ENCODE data around the gene BRI3. TPM values are rescaled to one million over a fixed set of nuclear protein-coding genes. Genes with fewer than 3 reads are reported as not detected.

The BRI3 gene
- total RNA-seq, 1 donor from 2014 or later = 516 TPM

DNA sequence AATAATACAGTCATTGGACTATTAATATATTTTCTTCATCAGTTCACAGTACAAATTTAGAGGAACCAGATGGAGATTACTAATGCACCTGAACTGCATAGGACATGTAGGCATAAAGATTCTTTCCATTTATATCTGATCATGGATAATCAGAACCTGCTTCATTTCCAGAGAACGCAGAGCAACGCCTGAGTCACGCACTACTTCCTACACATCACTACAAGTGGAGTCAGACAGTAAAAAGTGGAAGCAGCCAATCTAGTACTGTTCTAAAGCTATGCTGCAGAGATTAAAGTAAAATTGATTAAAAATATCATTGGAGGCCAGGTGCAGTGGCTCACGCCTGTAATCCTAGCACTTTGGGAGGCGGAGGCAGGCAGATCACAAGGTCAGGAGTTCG is 43.3 kb downstream of the BRI3 start:
- H3K27me3 ChIP-seq (ENCODE audit: low read depth) = no peaks in the 10 kb centered on the region
- no peak overlapping the region for H3K27ac ChIP-seq
- no peaks in the 10 kb centered on the region for H3K36me3 ChIP-seq
- H3K4me3 ChIP-seq = no peak overlapping the region
- TF ChIP-seq, protein P1, sequence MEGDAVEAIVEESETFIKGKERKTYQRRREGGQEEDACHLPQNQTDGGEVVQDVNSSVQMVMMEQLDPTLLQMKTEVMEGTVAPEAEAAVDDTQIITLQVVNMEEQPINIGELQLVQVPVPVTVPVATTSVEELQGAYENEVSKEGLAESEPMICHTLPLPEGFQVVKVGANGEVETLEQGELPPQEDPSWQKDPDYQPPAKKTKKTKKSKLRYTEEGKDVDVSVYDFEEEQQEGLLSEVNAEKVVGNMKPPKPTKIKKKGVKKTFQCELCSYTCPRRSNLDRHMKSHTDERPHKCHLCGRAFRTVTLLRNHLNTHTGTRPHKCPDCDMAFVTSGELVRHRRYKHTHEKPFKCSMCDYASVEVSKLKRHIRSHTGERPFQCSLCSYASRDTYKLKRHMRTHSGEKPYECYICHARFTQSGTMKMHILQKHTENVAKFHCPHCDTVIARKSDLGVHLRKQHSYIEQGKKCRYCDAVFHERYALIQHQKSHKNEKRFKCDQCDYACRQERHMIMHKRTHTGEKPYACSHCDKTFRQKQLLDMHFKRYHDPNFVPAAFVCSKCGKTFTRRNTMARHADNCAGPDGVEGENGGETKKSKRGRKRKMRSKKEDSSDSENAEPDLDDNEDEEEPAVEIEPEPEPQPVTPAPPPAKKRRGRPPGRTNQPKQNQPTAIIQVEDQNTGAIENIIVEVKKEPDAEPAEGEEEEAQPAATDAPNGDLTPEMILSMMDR (IDR thresholded peaks at IDR 0.05) = no peak
- DNase-seq (no peak), ATAC-seq (no peak)
- intact Hi-C loops (cut with DNase I) = no loop called here
- H3K4me1 ChIP-seq = no peaks in the 10 kb centered on the region
- no peaks in the 10 kb centered on the region for H3K9me3 ChIP-seq

DNA sequence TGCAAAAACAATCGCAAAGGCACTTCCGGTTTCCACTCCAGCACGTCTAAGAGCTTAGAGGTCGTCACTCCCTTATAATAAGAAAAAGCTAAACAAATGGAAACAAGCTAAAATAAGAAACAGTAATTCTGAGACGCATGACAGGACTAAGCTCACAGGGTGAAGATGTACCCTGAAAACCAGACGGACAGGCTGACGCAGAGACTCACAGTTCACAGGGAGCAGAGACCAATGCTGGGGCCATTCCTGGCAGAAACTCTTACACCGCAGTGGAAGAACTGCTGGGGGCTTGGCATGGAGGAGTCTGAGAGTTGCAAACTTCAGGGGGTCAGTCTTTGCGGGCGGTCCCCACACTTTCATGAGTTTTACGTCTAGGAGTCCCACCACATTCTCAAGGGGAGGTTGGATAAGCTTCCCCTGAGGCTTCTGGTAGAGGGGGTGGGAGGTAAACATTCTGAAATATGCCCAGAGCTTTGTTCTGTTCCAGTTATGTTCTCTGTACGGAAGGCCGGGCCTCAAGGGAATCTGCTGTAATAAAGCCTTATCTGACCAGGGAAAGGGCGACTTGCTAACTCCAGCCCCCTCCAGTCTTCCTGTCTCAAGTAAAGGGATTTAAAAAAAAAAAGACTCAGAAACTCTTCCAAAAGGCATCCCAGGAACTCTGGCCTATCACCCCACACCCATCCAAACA is 47.8 kb downstream of the BRI3 start:
- intact Hi-C loops (cut with DNase I) = no loop called here
- H3K36me3 ChIP-seq = no peaks in the 10 kb centered on the region
- H3K9me3 ChIP-seq = no peaks in the 10 kb centered on the region
- no peaks in the 10 kb centered on the region for H3K4me1 ChIP-seq
- TF ChIP-seq, protein P1 (IDR thresholded peaks at IDR 0.05) = no peak
- no peaks in the 10 kb centered on the region for H3K27me3 ChIP-seq (ENCODE audit: low read depth)
- H3K4me3 ChIP-seq = no peak overlapping the region
- ATAC-seq = no peak
- DNase-seq = no peak
- no peak overlapping the region for H3K27ac ChIP-seq

DNA sequence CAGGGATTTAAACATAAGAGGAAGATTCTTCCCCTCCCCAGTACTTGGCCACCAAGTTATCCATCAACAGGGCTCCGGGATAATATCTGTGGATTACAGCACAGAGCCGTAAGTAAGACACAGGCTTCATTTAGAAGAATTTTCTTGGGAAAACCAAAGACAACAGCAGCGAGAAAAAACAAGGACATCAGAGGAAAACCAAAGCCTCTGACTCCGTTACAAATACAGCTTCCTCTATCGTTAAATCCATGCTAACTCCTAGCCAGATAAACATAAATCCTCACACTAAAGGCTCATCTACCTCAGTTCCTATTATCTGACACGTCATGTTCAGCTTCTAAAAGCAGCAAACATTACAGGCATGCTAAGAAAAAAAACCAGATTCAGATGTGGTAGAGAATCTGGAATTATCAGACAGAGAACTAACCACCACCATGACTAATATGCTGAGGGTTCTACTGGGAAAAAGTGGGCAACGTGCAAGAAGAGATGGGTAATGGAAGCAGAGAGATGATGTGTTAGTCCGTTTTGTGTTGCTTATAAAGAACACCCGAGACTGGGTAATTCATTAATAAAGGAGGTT is 48.4 kb downstream of the BRI3 start:
- Histone ChIP-seq H3K4me3 (no peak overlapping the region), H3K27me3 (ENCODE audit: low read depth) (no peaks in the 10 kb centered on the region), H3K27ac (no peak overlapping the region), H3K36me3 (no peaks in the 10 kb centered on the region), H3K4me1 (no peaks in the 10 kb centered on the region), H3K9me3 (no peaks in the 10 kb centered on the region)
- ATAC-seq (no peak), DNase-seq (no peak)
- intact Hi-C loops (cut with DNase I) = no loop called here
- TF ChIP-seq, protein P1 (IDR thresholded peaks at IDR 0.05) = no peak

DNA sequence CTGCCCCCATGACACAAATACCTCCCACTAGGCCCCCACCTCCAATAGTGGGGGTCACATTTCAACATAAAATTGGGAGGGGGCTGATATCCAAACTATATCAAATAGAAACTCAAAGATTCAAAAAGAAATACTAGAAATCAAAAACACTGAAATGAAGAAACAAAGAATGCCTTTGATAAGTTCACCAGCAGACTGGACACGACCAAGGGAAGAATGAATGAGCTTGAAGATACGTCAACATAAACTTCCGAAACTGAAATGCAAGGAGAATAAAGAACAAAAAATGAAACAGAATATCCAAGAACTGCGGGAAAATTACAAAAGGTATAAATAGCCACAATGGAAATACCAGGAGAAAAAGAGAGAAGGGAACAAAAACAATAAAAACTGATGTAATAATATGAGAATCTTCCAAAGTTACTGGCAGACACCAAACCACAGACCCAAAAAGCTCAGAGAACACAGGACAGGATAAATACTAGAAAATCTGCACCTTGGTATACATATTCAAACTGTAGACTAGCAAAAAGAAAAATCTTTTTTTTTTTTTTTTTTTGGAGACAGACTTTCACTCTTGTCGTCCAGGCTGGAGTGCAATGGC is 49.5 kb downstream of the BRI3 start:
- Histone ChIP-seq H3K27me3 (ENCODE audit: low read depth) (no peaks in the 10 kb centered on the region), H3K9me3 (no peaks in the 10 kb centered on the region), H3K4me3 (no peak overlapping the region), H3K27ac (no peak overlapping the region), H3K36me3 (no peaks in the 10 kb centered on the region), H3K4me1 (no peaks in the 10 kb centered on the region)
- ATAC-seq (no peak), DNase-seq (no peak)
- TF ChIP-seq, protein P1 (IDR thresholded peaks at IDR 0.05) = no peak
- intact Hi-C loops (cut with DNase I) = no loop called here

DNA sequence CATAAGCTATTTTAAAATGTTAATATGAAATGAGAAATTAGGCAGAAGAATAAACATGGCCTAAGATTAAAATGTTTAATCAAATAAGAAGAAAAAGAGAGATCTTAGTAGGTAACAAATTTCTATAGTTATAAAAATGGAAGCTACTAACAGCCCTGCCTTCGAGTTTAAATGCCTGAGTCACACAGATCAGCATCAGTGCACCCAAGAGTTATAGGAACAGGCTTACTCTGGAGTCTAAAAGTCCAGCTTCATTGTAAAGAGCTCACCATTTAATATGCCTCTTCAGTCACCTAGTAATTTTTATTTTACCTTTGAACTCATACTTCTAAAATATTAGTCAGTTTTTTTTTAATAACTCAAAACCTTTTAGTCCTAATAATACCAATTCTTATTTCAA is 52.6 kb downstream of the BRI3 start:
- DNase-seq (no peak), ATAC-seq (no peak)
- no peaks in the 10 kb centered on the region for H3K9me3 ChIP-seq
- H3K4me1 ChIP-seq = no peaks in the 10 kb centered on the region
- no peaks in the 10 kb centered on the region for H3K36me3 ChIP-seq
- no peak overlapping the region for H3K27ac ChIP-seq
- H3K27me3 ChIP-seq (ENCODE audit: low read depth) = no peaks in the 10 kb centered on the region
- TF ChIP-seq, protein P1 (IDR thresholded peaks at IDR 0.05) = no peak
- no peak overlapping the region for H3K4me3 ChIP-seq
- intact Hi-C loops (cut with DNase I) = no loop called here
